WTC11 (cell line): Measurements from ENCODE around the gene FCMR. TPM values are rescaled to one million over a fixed set of nuclear protein-coding genes. Genes with fewer than 3 reads are reported as not detected.

ENCODE experiments used
- ATAC-seq: fragments of 200-7000 bp; cut with Tn5 transposase; 2 replicates; pipeline ENCODE4 v1.10.0; 2021; ENCODE audit warnings: mild to moderate bottlenecking, moderate library complexity
- CTCF ChIA-PET: fragments of 300-600 bp; sonication (Branson Sonifier 250); formaldehyde crosslinking; loops from one replicate; lab custom pipeline; 2021; ENCODE audit warnings: antibody characterized with exemption; lab: Charles Lee
- POLR2A ChIA-PET: fragments of 350-600 bp; sonication (Branson Sonifier 250); formaldehyde crosslinking; loops from one replicate; lab custom pipeline; 2021; ENCODE audit warnings: antibody characterized with exemption; lab: Charles Lee
- DNase-seq: peaks from one replicate; pipeline ENCODE4 v3.0.0; 2021; ENCODE audit warnings: low spot score
- H3K27ac Mint-ChIP-seq: 2 replicates; pipeline ENCODE4 v1.8.0; 2021; ENCODE audit warnings: mixed read lengths
- H3K27me3 Mint-ChIP-seq: 2 replicates; pipeline ENCODE4 v1.8.0; 2021; ENCODE audit warnings: low read depth, mild to moderate bottlenecking, moderate library complexity, mixed read lengths
- H3K36me3 Mint-ChIP-seq: 2 replicates; pipeline ENCODE4 v1.8.0; 2021; ENCODE audit warnings: mixed read lengths
- H3K4me1 Mint-ChIP-seq: 2 replicates; pipeline ENCODE4 v1.8.0; 2022; ENCODE audit warnings: mixed read lengths
- H3K4me3 Mint-ChIP-seq: 2 replicates; pipeline ENCODE4 v1.8.0; 2021; ENCODE audit warnings: mild to moderate bottlenecking, moderate library complexity, mixed read lengths
- H3K9me3 Mint-ChIP-seq: 2 replicates; pipeline ENCODE4 v1.8.0; 2021; ENCODE audit warnings: mixed read lengths
- E2F4 ChIP-seq: sonication (generic); formaldehyde crosslinking; IDR thresholded peaks from 2 replicates; pipeline ENCODE4 v1.8.1; 2022; ENCODE audit warnings: low read depth, mild to moderate bottlenecking, moderate library complexity, missing genetic modification reagents, borderline replicate concordance
- GTF2I ChIP-seq: fragments of 250-450 bp; sonication (Bioruptor Pico); conservative IDR thresholded peaks from 2 replicates; pipeline ENCODE4 v1.4.0; 2021; ENCODE audit warnings: mild to moderate bottlenecking
- IRF2 ChIP-seq: sonication (generic); formaldehyde crosslinking; IDR thresholded peaks from 2 replicates; pipeline ENCODE4 v1.8.0; 2022; ENCODE audit warnings: low read depth, missing genetic modification reagents, borderline replicate concordance
- JUN ChIP-seq: sonication (generic); formaldehyde crosslinking; IDR thresholded peaks from 2 replicates; pipeline ENCODE4 v1.8.0; 2023; ENCODE audit warnings: mild to moderate bottlenecking, missing genetic modification reagents
- KAT7 ChIP-seq: sonication (generic); formaldehyde crosslinking; IDR thresholded peaks from 2 replicates; pipeline ENCODE4 v1.8.1; 2023; ENCODE audit warnings: missing genetic modification reagents, mild to moderate bottlenecking, borderline replicate concordance
- NFE2L1 ChIP-seq: sonication (generic); formaldehyde crosslinking; IDR thresholded peaks from 2 replicates; pipeline ENCODE4 v1.8.1; 2023; ENCODE audit warnings: missing genetic modification reagents
- NR3C1 ChIP-seq: sonication (generic); formaldehyde crosslinking; conservative IDR thresholded peaks from 2 replicates; pipeline ENCODE4 v1.8.1; 2023; ENCODE audit warnings: low read depth, mild to moderate bottlenecking, missing genetic modification reagents
- PRRX2 ChIP-seq: fragments of 250-450 bp; sonication (Bioruptor Pico); IDR thresholded peaks from 2 replicates; pipeline ENCODE4 v1.8.0; 2021; ENCODE audit warnings: mild to moderate bottlenecking
- RELA ChIP-seq: sonication (generic); formaldehyde crosslinking; IDR thresholded peaks from 2 replicates; pipeline ENCODE4 v1.8.1; 2022; ENCODE audit warnings: missing genetic modification reagents, mild to moderate bottlenecking, borderline replicate concordance
- SP1 ChIP-seq: sonication (generic); formaldehyde crosslinking; conservative IDR thresholded peaks from 2 replicates; pipeline ENCODE4 v1.8.1; 2022; ENCODE audit warnings: missing genetic modification reagents
- ZNF219 ChIP-seq: sonication (generic); formaldehyde crosslinking; IDR thresholded peaks from 2 replicates; pipeline ENCODE4 v1.8.0; 2023; ENCODE audit warnings: missing genetic modification reagents, mild to moderate bottlenecking, borderline replicate concordance
- ZNF317 ChIP-seq: sonication (generic); formaldehyde crosslinking; IDR thresholded peaks from 2 replicates; pipeline ENCODE4 v1.8.1; 2023; ENCODE audit warnings: low read depth, mild to moderate bottlenecking, moderate library complexity, missing genetic modification reagents, borderline replicate concordance
- ZNF671 ChIP-seq: fragments of 250-450 bp; sonication (Bioruptor Pico); IDR thresholded peaks from 2 replicates; pipeline ENCODE4 v1.8.0; 2021; ENCODE audit warnings: mild to moderate bottlenecking
- total RNA-seq: library from RNA; stranded (reverse); gene quantifications from 3 replicates; pipeline ENCODE4 v1.2.3, GENCODE V29; 2021
- TF ChIP-seq, protein P1 (sequence below): sonication (generic); formaldehyde crosslinking; conservative IDR thresholded peaks from 2 replicates; pipeline ENCODE4 v1.8.1; 2023; ENCODE audit warnings: mild to moderate bottlenecking, low read depth, missing genetic modification reagents, moderate library complexity
- TF ChIP-seq, protein P2 (sequence below): sonication (generic); formaldehyde crosslinking; IDR thresholded peaks from 2 replicates; pipeline ENCODE4 v1.8.1; 2023; ENCODE audit warnings: mild to moderate bottlenecking, missing genetic modification reagents, borderline replicate concordance

Gene FCMR
- total RNA-seq, 1 experiment from 2014 or later: 1.0 TPM

DNA sequence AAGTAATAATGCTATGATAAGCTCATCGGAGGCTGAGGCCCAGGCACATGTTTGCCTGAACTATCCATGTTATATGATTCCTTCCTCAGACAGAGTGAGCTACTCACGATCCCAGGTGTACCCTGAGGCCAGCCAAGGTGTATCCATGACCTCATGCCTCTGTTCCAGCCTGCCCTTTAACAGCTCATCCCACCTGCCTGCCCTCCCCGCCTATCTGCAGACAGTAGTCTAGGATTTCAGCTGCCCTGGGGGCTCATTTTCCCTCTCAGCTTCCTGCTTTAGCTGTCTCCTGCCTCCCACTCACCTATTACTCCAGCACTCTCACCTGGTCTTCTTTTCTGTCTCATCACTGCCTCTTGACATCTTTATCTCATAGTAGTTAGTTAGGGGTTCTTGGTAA, 26.4 kb downstream of the FCMR start (continued):
- TF ChIP-seq, protein P1, sequence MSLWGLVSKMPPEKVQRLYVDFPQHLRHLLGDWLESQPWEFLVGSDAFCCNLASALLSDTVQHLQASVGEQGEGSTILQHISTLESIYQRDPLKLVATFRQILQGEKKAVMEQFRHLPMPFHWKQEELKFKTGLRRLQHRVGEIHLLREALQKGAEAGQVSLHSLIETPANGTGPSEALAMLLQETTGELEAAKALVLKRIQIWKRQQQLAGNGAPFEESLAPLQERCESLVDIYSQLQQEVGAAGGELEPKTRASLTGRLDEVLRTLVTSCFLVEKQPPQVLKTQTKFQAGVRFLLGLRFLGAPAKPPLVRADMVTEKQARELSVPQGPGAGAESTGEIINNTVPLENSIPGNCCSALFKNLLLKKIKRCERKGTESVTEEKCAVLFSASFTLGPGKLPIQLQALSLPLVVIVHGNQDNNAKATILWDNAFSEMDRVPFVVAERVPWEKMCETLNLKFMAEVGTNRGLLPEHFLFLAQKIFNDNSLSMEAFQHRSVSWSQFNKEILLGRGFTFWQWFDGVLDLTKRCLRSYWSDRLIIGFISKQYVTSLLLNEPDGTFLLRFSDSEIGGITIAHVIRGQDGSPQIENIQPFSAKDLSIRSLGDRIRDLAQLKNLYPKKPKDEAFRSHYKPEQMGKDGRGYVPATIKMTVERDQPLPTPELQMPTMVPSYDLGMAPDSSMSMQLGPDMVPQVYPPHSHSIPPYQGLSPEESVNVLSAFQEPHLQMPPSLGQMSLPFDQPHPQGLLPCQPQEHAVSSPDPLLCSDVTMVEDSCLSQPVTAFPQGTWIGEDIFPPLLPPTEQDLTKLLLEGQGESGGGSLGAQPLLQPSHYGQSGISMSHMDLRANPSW (CRISPR knock-in tag): no peak
- no peak for TF ChIP-seq ZNF671 (CRISPR knock-in tag)
- TF ChIP-seq KAT7 (CRISPR knock-in tag): no peak
- TF ChIP-seq NR3C1 (CRISPR knock-in tag): no peak
- TF ChIP-seq GTF2I (CRISPR knock-in tag): no peak
- TF ChIP-seq, all 79 proteins: peak for 0

DNA sequence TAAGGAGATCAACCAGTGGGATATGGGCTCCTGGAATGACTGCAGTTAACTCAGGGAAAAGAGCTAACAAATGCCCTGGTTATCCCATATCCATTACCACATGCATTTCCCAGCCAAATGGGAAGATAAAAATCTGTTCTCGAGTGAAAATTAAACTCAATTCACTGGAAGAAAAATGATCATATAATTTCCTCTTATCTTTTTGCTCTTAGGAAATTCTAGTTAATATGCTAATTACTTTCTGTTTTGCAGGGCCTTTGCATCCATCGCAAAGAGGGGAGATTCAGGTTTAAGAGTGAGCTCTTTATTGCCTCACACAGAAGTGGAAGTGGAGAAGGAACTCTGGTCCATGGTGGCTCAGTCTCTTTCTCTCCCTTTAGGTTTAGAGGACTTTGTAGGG, 28.4 kb downstream of the FCMR start:
- POLR2A ChIA-PET: no interaction called here
- H3K4me1 Mint-ChIP-seq: peaks cover 23% of the 10 kb centered on the region
- no peak for TF ChIP-seq ZNF219
- TF ChIP-seq IRF2 (CRISPR knock-in tag): no peak
- TF ChIP-seq E2F4: no peak
- TF ChIP-seq NFE2L1: no peak
- TF ChIP-seq PRRX2 (CRISPR knock-in tag): no peak
- no peak for TF ChIP-seq GTF2I (CRISPR knock-in tag)
- TF ChIP-seq RELA (CRISPR knock-in tag): no peak
- TF ChIP-seq, protein P2, sequence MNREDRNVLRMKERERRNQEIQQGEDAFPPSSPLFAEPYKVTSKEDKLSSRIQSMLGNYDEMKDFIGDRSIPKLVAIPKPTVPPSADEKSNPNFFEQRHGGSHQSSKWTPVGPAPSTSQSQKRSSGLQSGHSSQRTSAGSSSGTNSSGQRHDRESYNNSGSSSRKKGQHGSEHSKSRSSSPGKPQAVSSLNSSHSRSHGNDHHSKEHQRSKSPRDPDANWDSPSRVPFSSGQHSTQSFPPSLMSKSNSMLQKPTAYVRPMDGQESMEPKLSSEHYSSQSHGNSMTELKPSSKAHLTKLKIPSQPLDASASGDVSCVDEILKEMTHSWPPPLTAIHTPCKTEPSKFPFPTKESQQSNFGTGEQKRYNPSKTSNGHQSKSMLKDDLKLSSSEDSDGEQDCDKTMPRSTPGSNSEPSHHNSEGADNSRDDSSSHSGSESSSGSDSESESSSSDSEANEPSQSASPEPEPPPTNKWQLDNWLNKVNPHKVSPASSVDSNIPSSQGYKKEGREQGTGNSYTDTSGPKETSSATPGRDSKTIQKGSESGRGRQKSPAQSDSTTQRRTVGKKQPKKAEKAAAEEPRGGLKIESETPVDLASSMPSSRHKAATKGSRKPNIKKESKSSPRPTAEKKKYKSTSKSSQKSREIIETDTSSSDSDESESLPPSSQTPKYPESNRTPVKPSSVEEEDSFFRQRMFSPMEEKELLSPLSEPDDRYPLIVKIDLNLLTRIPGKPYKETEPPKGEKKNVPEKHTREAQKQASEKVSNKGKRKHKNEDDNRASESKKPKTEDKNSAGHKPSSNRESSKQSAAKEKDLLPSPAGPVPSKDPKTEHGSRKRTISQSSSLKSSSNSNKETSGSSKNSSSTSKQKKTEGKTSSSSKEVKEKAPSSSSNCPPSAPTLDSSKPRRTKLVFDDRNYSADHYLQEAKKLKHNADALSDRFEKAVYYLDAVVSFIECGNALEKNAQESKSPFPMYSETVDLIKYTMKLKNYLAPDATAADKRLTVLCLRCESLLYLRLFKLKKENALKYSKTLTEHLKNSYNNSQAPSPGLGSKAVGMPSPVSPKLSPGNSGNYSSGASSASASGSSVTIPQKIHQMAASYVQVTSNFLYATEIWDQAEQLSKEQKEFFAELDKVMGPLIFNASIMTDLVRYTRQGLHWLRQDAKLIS: no peak
- no peaks in the 10 kb centered on the region for H3K27me3 Mint-ChIP-seq
- no peaks in the 10 kb centered on the region for H3K36me3 Mint-ChIP-seq
- CTCF ChIA-PET: no interaction called here
- no peaks in the 10 kb centered on the region for H3K9me3 Mint-ChIP-seq
- H3K4me3 Mint-ChIP-seq: no peak overlapping the region
- DNase-seq (no peak), ATAC-seq (no peak)
- no peak overlapping the region for H3K27ac Mint-ChIP-seq

GRCh38 chr1:206892351-206892984, 29.3 kb downstream of the FCMR start:
- TF ChIP-seq ZNF317 (CRISPR knock-in tag) (no peak), JUN (CRISPR knock-in tag) (no peak), SP1 (CRISPR knock-in tag) (no peak)
- Mint-ChIP-seq H3K27ac (no peak overlapping the region), H3K36me3 (no peaks in the 10 kb centered on the region), H3K4me1 (peaks cover 23% of the 10 kb centered on the region), H3K4me3 (no peak overlapping the region), H3K27me3 (no peaks in the 10 kb centered on the region), H3K9me3 (no peaks in the 10 kb centered on the region)
- ChIA-PET CTCF (no interaction called here), POLR2A (no interaction called here)
- ATAC-seq: no peak
- no peak for DNase-seq
